Stimulated activated CD8-positive, alpha-beta memory T cell treated with anti-CD3 and anti-CD28 coated beads, Interleukin-12 subunit alpha, Interleukin-12 subunit beta, amount 100 ng/mL, for 1 hour (primary cell): ENCODE measurements around the gene SOX18.

Experiments
- DNase-seq: peaks from one replicate; pipeline ENCODE4 v3.0.0-alpha.2; 2020; ENCODE audit warnings: low read depth

SOX18 gene

GRCh38 chr20:64052987-64053840 is 3.8 kb upstream of the SOX18 start:
- no peak for DNase-seq

DNA sequence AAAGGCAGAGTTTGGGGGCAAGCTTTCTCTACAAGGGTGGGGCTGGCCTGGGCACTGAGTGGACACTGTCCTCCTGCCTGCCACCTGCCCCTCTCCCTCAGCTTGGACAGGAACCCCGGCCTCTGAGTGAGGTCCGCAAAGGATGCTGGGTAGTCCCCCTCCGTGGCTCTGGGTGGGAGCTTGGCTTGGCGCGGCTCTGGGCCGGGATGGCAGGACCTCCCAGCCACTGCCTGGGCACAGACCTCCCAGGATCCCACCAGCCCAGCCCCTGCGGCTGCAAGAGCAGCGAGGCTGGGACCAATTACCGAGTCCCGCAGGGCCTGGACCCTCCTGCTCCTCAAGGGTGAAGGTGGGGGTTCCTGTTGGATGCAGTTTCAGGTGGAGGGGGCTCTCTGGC is 2.9 kb upstream of the SOX18 start:
- DNase-seq = no peak

DNA sequence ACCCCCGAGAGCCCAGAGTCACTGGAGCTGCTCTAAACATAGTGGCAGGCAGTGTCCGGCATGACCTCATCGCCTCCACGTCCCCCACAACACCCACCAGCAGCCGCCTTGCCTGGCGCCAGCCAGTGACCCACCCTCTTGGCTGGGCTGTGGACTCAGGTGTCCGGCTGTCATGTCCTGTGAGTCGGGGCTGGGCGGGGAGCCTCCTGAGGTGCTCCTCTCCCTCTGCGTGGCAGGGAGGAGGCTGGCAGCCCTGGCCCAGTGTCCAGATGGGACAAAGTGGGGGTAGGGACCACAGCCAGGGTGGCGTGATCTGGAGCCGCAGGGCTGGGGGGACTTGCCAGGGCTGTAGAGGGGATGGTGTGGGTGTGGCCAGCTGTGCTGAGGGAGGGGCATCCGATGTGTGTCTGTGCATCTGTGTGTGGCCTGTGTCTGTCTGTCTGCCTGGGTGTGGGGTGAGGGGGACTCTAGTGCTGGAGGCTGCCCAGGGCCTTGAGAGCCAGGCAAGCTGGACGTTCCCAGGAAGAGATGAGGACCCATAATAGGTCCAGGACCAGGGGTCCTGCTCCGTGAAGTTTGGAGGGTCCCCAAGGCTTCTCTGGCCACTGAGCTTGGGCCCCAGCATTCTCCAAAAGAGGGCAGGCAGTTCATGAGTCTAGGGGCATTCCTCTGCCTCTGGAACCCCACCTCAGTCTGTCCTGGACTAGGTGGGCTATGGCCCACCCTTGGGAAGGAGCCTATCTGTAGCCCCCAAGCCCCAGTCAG is 2.3 kb upstream of the SOX18 start:
- no peak for DNase-seq

DNA sequence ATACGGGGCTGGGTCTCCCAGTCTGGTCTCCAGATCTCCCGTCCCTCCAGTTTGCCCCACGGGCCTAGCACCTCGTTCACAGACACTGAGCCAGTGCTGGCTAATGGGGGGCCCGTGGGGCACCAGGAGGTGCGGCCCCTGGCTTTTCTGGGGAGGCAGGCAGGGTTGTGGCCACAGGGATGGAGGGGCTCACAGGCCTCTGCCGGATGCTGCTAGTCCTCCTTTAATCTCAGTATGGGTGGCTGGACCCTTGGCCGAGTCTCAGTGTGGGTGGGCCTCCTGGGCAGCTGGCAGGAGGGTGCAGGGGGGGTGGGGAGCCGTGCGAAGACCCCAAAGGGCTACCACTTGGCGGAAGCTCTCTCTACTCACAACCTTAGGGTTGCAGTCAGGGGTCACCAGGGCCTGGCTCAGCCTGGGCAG is 1.6 kb upstream of the SOX18 start:
- no peak for DNase-seq

DNA sequence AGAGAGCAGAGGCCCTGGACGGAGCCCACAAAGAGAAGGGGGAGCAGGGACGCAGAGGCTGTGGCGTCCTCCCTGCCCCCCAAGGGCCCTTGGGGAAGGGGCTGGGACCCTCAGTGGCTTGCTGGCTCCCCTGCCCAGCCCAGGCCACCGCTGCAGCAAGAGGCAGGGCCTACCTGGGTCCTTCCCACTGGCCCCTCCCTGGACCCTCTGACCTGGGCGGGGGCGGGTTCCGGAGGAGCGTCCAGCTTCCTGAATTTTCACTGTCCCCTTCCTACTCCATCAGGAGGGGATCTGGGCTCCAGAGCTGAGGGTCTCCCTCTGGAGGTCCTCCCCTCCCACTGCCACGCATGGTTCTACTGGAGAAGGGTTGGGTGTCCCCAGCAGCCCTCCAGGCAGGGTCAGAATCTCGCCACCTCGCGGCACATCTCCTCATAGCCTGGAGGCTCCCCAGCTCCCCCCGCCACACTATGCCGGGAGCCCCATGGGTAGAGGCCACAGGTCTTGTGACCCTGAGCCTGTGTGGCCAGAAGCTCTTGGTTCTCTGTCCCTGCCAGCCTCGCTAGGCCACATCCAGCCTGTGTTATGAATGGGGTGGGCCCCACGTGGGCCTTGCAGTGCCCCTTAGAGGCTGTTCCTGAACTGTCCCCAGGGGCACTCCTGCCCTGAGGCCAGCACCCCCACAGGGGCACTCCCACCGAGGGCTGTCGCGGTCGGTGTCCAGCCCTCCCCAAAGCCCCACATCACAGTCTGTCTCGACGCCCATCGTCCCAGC is 1.0 kb upstream of the SOX18 start:
- no peak for DNase-seq

DNA sequence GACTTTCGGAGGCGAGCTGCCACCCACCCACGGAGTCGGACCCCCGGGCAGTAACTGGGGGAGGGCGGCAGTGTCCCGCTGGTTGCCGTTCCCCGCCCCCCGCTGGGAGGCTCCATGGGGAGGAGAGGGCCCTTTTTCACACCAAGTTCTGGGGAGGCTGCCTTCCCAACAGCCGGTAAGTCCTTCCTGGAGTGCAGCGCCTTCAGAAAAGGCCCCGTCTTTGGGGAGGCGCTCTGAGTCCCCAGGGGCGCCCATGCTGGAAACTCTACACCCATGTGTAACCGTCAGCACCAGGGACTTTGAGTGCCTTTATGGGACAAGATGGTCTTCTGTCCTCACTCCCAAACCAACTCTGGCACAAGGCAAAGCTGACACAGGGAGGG is 430 bp upstream of the SOX18 start:
- no peak for DNase-seq

GRCh38 chr20:64048402-64049044 is 916 bp downstream of the SOX18 start:
- no peak for DNase-seq

- DNase-seq = no peak
These were observed 1.5 kb downstream of the SOX18 start for GRCh38 chr20:64047968-64048401.

GRCh38 chr20:64047046-64047389 is 2.4 kb downstream of the SOX18 start:
- DNase-seq = no peak

DNA sequence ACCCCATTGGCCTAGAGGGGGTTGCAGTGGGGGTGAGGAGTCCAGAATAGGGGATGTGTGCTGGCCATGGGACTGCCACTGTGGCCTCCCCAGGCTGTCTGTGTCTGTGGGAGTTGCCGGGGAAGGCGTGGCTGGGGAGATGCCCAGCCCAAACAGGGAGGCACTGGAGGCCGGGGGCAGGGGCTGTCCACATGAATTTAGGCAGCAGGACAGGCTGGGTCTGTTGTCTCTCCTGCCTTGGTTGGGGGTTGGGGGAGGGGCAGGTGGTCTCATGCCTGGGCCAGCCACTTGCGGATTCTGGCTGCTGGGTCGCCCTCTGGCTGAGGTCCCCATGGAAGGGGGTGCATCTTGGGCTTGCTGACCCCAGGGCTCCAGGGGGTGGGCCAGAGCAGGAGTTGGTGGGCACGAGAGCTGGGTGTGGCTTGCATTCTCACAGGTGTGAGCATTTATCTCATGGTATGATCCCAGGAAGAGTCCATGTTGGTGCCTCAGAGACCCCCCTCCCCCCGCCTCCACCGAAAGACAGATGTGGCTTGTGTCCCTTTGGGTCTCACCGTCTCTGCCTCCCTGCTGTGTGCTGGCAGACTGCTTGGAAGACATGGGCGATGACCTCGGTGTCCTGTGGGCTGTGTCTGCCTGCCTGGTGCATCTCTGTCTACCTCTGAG is 4.0 kb downstream of the SOX18 start:
- DNase-seq = no peak

GRCh38 chr20:64044484-64045247 is 4.8 kb downstream of the SOX18 start:
- DNase-seq = no peak

- DNase-seq = no peak
These were observed 5.7 kb downstream of the SOX18 start for GRCh38 chr20:64043768-64044167.

DNA sequence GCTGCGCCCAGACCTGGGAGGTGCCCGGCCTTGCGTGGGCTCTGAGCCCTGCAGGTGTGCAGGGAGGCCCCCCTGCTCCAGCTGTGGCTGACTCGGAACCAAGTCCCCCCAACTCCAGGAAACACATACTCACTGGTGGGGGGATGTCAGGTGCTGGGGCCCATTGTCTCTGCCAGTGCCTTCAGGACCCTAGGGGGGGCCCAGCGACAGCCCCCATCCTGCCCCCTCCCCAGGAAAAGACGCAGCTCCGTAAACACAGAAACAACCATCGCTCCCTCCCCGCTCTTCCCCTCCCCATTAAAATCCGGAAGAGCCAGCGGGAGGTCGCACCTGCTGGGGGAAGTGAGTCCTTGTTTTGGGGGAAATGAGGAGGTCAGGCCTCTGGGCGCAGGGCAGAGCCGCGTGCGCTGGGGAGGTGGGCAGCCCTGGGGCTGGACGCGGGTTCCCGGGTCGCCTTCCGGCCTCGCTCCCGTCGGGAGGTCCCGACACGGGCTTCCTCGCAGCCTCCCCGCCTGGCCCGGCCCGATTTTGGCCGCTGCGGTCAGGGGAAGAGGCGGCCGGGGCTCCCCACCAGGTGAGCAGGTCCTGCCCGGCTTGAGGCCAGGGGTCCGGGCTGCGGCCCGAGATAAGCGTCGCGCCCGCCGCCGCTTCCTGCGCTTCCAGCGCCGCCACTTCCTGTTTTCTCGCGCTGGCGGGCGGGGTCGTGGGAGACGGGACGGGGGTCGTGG is 7.2 kb downstream of the SOX18 start:
- no peak for DNase-seq

GRCh38 chr20:64041781-64042053 is 7.7 kb downstream of the SOX18 start:
- no peak for DNase-seq

GRCh38 chr20:64041040-64041780 is 8.2 kb downstream of the SOX18 start:
- DNase-seq = no peak

- DNase-seq = no peak
These were observed 9.0 kb downstream of the SOX18 start for GRCh38 chr20:64040231-64041039.

- no peak for DNase-seq
These were observed 9.9 kb downstream of the SOX18 start for GRCh38 chr20:64039293-64040160.
